ENCODE data around the gene AAGAB. TPM values are rescaled to one million over a fixed set of nuclear protein-coding genes. Genes with fewer than 3 reads are reported as not detected.

AAGAB gene
- total RNA-seq, 1 donor from 2014 or later = 27.8 TPM

DNA sequence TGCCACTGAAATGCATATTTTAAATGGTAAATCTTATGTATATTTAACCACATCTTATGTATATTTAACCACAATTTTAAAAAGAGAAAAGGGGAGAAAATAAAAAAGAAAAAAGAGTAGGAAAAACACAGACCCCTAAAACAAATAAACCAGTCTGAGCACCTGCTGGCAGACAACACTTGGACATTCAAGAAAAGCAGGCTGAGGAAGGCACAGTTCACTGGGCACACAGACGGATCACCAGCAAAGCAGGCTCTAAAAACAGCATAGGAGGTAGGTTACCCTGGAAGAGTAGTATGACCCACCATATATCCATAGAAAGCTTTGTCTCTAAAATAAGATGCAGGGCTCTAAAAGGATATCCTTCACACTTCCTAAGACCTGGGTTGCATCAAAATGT is 27.0 kb downstream of the AAGAB start:
- intact Hi-C loops (cut with DNase I) = no loop called here
- H3K4me3 ChIP-seq = no peak overlapping the region
- H3K4me1 ChIP-seq = no peaks in the 10 kb centered on the region
- no peaks in the 10 kb centered on the region for H3K9me3 ChIP-seq
- H3K36me3 ChIP-seq = peaks cover 13 to 28% of the 10 kb centered on the region in 2 donors
- DNase-seq (ENCODE audit: low spot score in 2 of 2) = no peak
- TF ChIP-seq, protein P1, sequence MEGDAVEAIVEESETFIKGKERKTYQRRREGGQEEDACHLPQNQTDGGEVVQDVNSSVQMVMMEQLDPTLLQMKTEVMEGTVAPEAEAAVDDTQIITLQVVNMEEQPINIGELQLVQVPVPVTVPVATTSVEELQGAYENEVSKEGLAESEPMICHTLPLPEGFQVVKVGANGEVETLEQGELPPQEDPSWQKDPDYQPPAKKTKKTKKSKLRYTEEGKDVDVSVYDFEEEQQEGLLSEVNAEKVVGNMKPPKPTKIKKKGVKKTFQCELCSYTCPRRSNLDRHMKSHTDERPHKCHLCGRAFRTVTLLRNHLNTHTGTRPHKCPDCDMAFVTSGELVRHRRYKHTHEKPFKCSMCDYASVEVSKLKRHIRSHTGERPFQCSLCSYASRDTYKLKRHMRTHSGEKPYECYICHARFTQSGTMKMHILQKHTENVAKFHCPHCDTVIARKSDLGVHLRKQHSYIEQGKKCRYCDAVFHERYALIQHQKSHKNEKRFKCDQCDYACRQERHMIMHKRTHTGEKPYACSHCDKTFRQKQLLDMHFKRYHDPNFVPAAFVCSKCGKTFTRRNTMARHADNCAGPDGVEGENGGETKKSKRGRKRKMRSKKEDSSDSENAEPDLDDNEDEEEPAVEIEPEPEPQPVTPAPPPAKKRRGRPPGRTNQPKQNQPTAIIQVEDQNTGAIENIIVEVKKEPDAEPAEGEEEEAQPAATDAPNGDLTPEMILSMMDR (IDR thresholded peaks at IDR 0.05) = no peak
- H3K27ac ChIP-seq = no peak overlapping the region
- H3K27me3 ChIP-seq = no peaks in the 10 kb centered on the region

DNA sequence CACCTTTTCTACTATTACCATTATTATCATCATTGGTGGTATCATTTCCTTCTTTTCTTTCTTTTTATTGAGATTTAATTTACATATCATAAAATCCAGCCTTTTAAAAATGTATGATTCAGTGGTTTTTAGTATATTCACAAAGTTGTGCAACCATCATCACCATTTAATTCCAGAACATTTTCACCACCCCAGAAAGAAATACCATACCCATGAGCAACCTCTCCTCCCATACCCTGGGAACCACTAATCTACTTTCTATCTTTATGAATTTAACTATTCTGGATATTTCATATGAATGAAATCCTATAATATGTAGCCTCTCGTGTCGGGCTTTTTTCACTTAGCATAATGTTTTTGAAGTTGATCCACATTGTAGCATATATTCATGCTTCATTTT is 29.1 kb downstream of the AAGAB start:
- Histone ChIP-seq H3K4me3 (no peak overlapping the region), H3K9me3 (no peaks in the 10 kb centered on the region), H3K36me3 (peaks cover 7 to 8% of the 10 kb centered on the region in 2 donors), H3K27ac (no peak overlapping the region), H3K27me3 (no peaks in the 10 kb centered on the region), H3K4me1 (no peaks in the 10 kb centered on the region)
- TF ChIP-seq, protein P1 (IDR thresholded peaks at IDR 0.05) = no peak
- intact Hi-C loops (cut with DNase I) = no loop called here
- no peak for DNase-seq (ENCODE audit: low spot score in 2 of 2)

DNA sequence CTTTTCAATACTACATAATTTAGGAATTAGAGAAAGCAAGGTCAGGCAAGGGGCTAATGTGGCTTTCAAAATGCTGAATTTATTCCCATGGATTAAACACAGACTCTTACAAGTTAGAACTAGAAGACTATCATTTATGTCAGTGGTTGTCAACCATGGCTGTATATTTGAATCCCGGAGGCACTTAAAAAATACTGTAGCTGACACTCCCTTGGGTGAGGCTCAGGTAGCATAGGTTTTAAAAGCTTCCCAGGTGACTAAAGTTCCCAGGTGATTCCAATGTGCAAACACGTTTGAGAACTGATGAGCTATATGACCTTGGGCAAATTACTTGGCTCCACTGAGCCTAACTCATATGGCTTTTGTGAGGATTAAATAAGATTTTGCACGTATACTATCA is 29.6 kb downstream of the AAGAB start:
- intact Hi-C loops (cut with DNase I) = no loop called here
- H3K27me3 ChIP-seq = no peaks in the 10 kb centered on the region

DNA sequence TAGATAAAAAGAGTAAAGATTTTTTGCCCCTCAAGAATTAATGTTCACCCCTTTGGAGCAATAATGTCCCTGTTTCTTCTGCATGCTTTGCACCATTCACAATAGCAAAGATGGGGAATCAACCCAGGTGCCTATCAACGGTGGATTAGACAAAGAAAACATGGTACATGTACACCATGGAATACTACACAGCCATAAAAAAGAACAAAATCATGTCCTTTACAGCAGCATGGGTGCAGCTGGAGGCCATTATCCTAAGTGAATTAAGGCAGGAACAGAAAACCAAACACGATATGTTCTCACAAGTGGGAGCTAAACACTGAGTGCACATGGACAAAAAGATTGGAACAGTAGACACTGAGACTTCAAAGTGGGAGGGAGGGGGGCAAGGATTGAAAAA is 35.2 kb downstream of the AAGAB start:
- H3K4me1 ChIP-seq = no peaks in the 10 kb centered on the region
- intact Hi-C loops (cut with DNase I) = no loop called here
- DNase-seq (ENCODE audit: low spot score in 2 of 2) = no peak

More for the DNA sequence above, 29.6 kb downstream of the AAGAB start:
- TF ChIP-seq, protein P1 (IDR thresholded peaks at IDR 0.05) = no peak
- Histone ChIP-seq H3K36me3 (peaks cover 3 to 8% of the 10 kb centered on the region in 2 donors), H3K9me3 (no peaks in the 10 kb centered on the region), H3K4me3 (no peak overlapping the region), H3K27ac (no peak overlapping the region), H3K4me1 (no peaks in the 10 kb centered on the region)
- DNase-seq (ENCODE audit: low spot score in 2 of 2) = no peak

DNA sequence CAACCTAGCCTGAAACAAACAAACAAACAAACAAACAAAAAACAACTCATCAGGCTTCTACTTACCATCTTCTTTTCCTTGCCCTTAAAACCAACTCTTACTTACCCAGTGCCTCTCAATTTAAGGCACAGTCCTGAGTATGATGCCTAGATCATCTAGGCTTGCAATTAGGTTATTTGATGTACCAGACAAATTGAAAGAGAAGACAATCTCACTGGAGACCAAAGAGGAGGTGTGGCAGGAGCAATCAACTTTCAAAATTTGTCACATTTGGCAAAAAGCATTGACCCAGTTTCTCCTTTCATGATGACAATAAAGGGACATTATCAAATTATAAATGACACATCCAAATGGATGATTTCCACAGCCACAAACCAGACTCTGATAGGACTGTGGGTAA is 36.0 kb downstream of the AAGAB start:
- TF ChIP-seq, protein P1 (IDR thresholded peaks at IDR 0.05) = no peak

More for the DNA sequence above, 35.2 kb downstream of the AAGAB start:
- Histone ChIP-seq H3K9me3 (no peaks in the 10 kb centered on the region), H3K27me3 (no peaks in the 10 kb centered on the region), H3K36me3 (no peaks in the 10 kb centered on the region), H3K4me3 (no peak overlapping the region), H3K27ac (no peak overlapping the region)
- TF ChIP-seq, protein P1 (IDR thresholded peaks at IDR 0.05) = no peak

DNA sequence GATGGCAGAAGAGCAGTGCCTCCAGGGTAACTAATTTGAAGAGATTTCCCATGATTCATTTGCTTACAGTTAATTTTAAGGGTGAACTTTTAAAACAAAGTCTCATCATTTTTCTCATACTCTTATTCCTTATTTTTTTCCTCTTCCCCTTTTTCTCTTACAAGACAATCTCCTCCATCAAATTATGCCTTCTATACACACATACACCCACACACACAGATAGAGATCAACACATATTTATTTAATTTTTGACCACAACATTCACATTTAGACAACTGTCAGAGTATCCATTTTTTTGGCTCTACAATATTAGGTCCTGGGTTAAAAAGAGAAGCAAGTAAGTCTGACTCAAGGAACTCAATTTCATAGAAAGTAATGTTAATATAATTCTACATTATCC is 37.6 kb downstream of the AAGAB start:
- Histone ChIP-seq H3K27ac (no peak overlapping the region), H3K9me3 (no peaks in the 10 kb centered on the region), H3K27me3 (no peaks in the 10 kb centered on the region), H3K36me3 (no peaks in the 10 kb centered on the region), H3K4me3 (no peak overlapping the region), H3K4me1 (no peaks in the 10 kb centered on the region)
- TF ChIP-seq, protein P1 (IDR thresholded peaks at IDR 0.05) = no peak
- DNase-seq (ENCODE audit: low spot score in 2 of 2) = no peak
- intact Hi-C loops (cut with DNase I) = no loop called here

More for the DNA sequence above, 36.0 kb downstream of the AAGAB start:
- Histone ChIP-seq H3K27ac (no peak overlapping the region), H3K9me3 (no peaks in the 10 kb centered on the region), H3K36me3 (no peaks in the 10 kb centered on the region), H3K27me3 (no peaks in the 10 kb centered on the region), H3K4me3 (no peak overlapping the region), H3K4me1 (no peaks in the 10 kb centered on the region)
- intact Hi-C loops (cut with DNase I) = no loop called here
- DNase-seq (ENCODE audit: low spot score in 2 of 2) = no peak

All from ascending aorta (tissue), 2 donors.